CD14-positive monocyte (primary cell): ENCODE results near the gene EGFR. TPM values are rescaled to one million over a fixed set of nuclear protein-coding genes. Genes with fewer than 3 reads are reported as not detected.

ENCODE experiments used
- DNase-seq, 3 donors: peaks; one replicate each; pipeline ENCODE4 v3.0.0-alpha.2; 2011 to 2022
- H2AFZ ChIP-seq: 2 replicates; pipeline ENCODE4 v1.6.0; 2012; ENCODE audit warnings: mild to moderate bottlenecking, low read depth, low read length, inconsistent platforms; ENCODE audit not compliant: insufficient read depth, poor library complexity, severe bottlenecking
- H3K27ac ChIP-seq, 2 donors: 1 replicate in 1 of 2; 2 replicates in 1 of 2; pipeline ENCODE4 v1.5.1; 2012 to 2013; ENCODE audit warnings: low read length in 2 of 2, control low read depth in 1 of 2, inconsistent platforms in 1 of 2, low read depth in 1 of 2, mild to moderate bottlenecking in 1 of 2
- H3K27me3 ChIP-seq, 2 donors: one replicate each; pipeline versions ENCODE4 v1.6.0 to v1.6.1; 2011 to 2013; ENCODE audit warnings: low read length in 2 of 2; ENCODE audit not compliant: control insufficient read depth in 2 of 2, insufficient read depth in 2 of 2
- H3K36me3 ChIP-seq, 2 donors: replicated peaks in 1 of 2; 1 replicate in 1 of 2; 2 replicates in 1 of 2; pipeline versions ENCODE4 v1.5.1 to v1.6.1; 2012 to 2013; ENCODE audit warnings: low read length in 2 of 2, control low read depth in 1 of 2, inconsistent platforms in 1 of 2, mild to moderate bottlenecking in 1 of 2; ENCODE audit not compliant: insufficient read depth in 2 of 2, control insufficient read depth in 1 of 2
- H3K4me1 ChIP-seq, 2 donors: 1 replicate in 1 of 2; 2 replicates in 1 of 2; pipeline versions ENCODE4 v1.5.1 to v1.6.1; 2012 to 2013; ENCODE audit warnings: low read length in 2 of 2, control low read depth in 1 of 2, inconsistent platforms in 1 of 2, mild to moderate bottlenecking in 1 of 2, moderate library complexity in 1 of 2; ENCODE audit not compliant: insufficient read depth in 2 of 2, control insufficient read depth in 1 of 2
- H3K4me2 ChIP-seq: replicated peaks from 2 replicates; pipeline ENCODE3; 2012; ENCODE audit warnings: low read length, moderate library complexity, mild to moderate bottlenecking; ENCODE audit not compliant: poor library complexity, severe bottlenecking; ENCODE audit errors: extremely low read depth
- H3K4me3 ChIP-seq, 3 experiments: fragments of 200-600 bp in 1 of 3; sonication (generic) in 1 of 3; replicated peaks in 1 of 3; 1 replicate in 2 of 3; 2 replicates in 1 of 3; pipeline ENCODE4 v1.5.1; 2011 to 2013; ENCODE audit warnings: low read length in 3 of 3, mild to moderate bottlenecking in 3 of 3, control low read depth in 2 of 3, low read depth in 2 of 3, inconsistent platforms in 1 of 3, moderate library complexity in 1 of 3
- H3K79me2 ChIP-seq: 2 replicates; pipeline ENCODE4 v1.6.0; 2012; ENCODE audit warnings: mild to moderate bottlenecking, control low read depth, inconsistent platforms, low read length, moderate library complexity; ENCODE audit not compliant: insufficient read depth
- H3K9ac ChIP-seq: 2 replicates; pipeline ENCODE4 v1.6.0; 2017; ENCODE audit warnings: low read length, mild to moderate bottlenecking; ENCODE audit not compliant: insufficient read depth, poor library complexity, severe bottlenecking
- H3K9me3 ChIP-seq, 2 donors: replicated peaks in 1 of 2; 1 replicate in 1 of 2; 2 replicates in 1 of 2; pipeline versions ENCODE4 v1.5.1 to v1.6.1; 2012 to 2013; ENCODE audit warnings: low read length in 2 of 2, control low read depth in 1 of 2; ENCODE audit not compliant: control insufficient read depth in 1 of 2, insufficient read depth in 1 of 2
- H4K20me1 ChIP-seq: 2 replicates; pipeline ENCODE4 v1.6.0; 2012; ENCODE audit warnings: mild to moderate bottlenecking, low read length, control low read depth, moderate library complexity; ENCODE audit not compliant: insufficient read depth
- H3K27ac Mint-ChIP-seq, 7 donors: one replicate each; pipeline ENCODE4 v1.8.0; 2020; ENCODE audit warnings: mild to moderate bottlenecking in 7 of 7, mixed read lengths in 7 of 7, moderate library complexity in 6 of 7, inconsistent platforms in 2 of 7
- H3K27me3 Mint-ChIP-seq, 3 donors: one replicate each; pipeline ENCODE4 v1.8.0; 2021 to 2022; ENCODE audit warnings: low read depth in 3 of 3, mild to moderate bottlenecking in 3 of 3, mixed read lengths in 3 of 3, moderate library complexity in 3 of 3, inconsistent platforms in 1 of 3
- H3K36me3 Mint-ChIP-seq, 2 donors: one replicate each; pipeline ENCODE4 v1.8.0; 2020; ENCODE audit warnings: mixed read lengths in 2 of 2, inconsistent platforms in 1 of 2, mild to moderate bottlenecking in 1 of 2
- H3K4me1 Mint-ChIP-seq: one replicate; pipeline ENCODE4 v1.8.0; 2020; ENCODE audit warnings: mild to moderate bottlenecking, mixed read lengths
- H3K4me3 Mint-ChIP-seq, 2 donors: one replicate each; pipeline ENCODE4 v1.8.0; 2020; ENCODE audit warnings: mild to moderate bottlenecking in 2 of 2, mixed read lengths in 2 of 2, moderate library complexity in 1 of 2
- H3K9me3 Mint-ChIP-seq, 7 donors: one replicate each; pipeline ENCODE4 v1.8.0; 2020 to 2022; ENCODE audit warnings: mixed read lengths in 7 of 7, mild to moderate bottlenecking in 6 of 7, moderate library complexity in 6 of 7, inconsistent platforms in 2 of 7
- CTCF ChIP-seq: fragments of 200-600 bp; IDR thresholded peaks from one replicate; pipeline ENCODE4 v1.8.0; 2022; ENCODE audit warnings: antibody characterized with exemption, mild to moderate bottlenecking
- WGBS: methylation state at CpG from one replicate; pipeline ENCODE4 v1.1.5; 2013; ENCODE audit warnings: missing lambda C conversion rate; ENCODE audit not compliant: insufficient coverage; 5-methylcytosine and 5-hydroxymethylcytosine counted together
- intact Hi-C, 2 donors: fragments of 100-400 bp; cut with micrococcal nuclease; formaldehyde crosslinking; loops; one replicate each; pipeline versions ENCODE4 v1.15.0 to v1.15.1; 2023
- polyA plus RNA-seq, 3 donors: library from polyadenylated mRNA; depleted of rRNA in 1 of 3; unstranded in 2 of 3; stranded (reverse) in 1 of 3; fragments of 300-500 nt in 2 of 3; fragments of >200 nt in 1 of 3; fragmentation: Illumina TruSeq in 2 of 3; gene quantifications; 1 replicate in 2 of 3; 2 replicates in 1 of 3; pipeline ENCODE4 v1.2.3, GENCODE V29; 2012 to 2021

EGFR gene
- polyA plus RNA-seq, 3 donors = not detected

- H3K27ac ChIP-seq = no peak overlapping the region
- H3K4me3 ChIP-seq = no peak overlapping the region
- no peaks in the 10 kb centered on the region for H3K27me3 ChIP-seq
- no peaks in the 10 kb centered on the region for H4K20me1 ChIP-seq
- H3K9ac ChIP-seq = no peak overlapping the region
- peaks cover 0 to 7% of the 10 kb centered on the region in 2 donors for H3K9me3 ChIP-seq
- Mint-ChIP-seq H3K27ac (no peak overlapping the region), H3K27me3 (peaks cover 3 to 5% (median 3%) of the 10 kb centered on the region in 3 donors), H3K4me3 (no peak overlapping the region), H3K9me3 (peaks cover 0 to 11% (median 1%) of the 10 kb centered on the region in 7 donors), H3K36me3 (no peaks in the 10 kb centered on the region), H3K4me1 (no peaks in the 10 kb centered on the region)
- TF ChIP-seq CTCF = no peak
- no peak for DNase-seq
- H3K4me1 ChIP-seq = no peaks in the 10 kb centered on the region
- H3K79me2 ChIP-seq = no peaks in the 10 kb centered on the region
- intact Hi-C loops = no loop called here
- H3K4me2 ChIP-seq = no peak overlapping the region
- no peak overlapping the region for H2AFZ ChIP-seq
- WGBS = no CpG with 5 or more reads among the region's 1 CpG
- no peaks in the 10 kb centered on the region for H3K36me3 ChIP-seq
These were observed 156.0 kb downstream of the EGFR start for GRCh38 chr7:55174856-55175255.

GRCh38 chr7:55177068-55177530 is 158.3 kb downstream of the EGFR start:
- no peak overlapping the region for H2AFZ ChIP-seq
- no peaks in the 10 kb centered on the region for H4K20me1 ChIP-seq
- no peaks in the 10 kb centered on the region for H3K4me1 ChIP-seq
- H3K4me3 ChIP-seq = no peak overlapping the region
- no peak overlapping the region for H3K4me2 ChIP-seq
- intact Hi-C loops = no loop called here
- TF ChIP-seq CTCF = no peak
- peaks cover 0 to 9% (median under 1%) of the 10 kb centered on the region in 7 donors for H3K9me3 Mint-ChIP-seq
- peaks cover 2 to 3% (median 3%) of the 10 kb centered on the region in 3 donors for H3K27me3 Mint-ChIP-seq
- H3K36me3 Mint-ChIP-seq = no peaks in the 10 kb centered on the region
- H3K36me3 ChIP-seq = no peaks in the 10 kb centered on the region
- H3K9ac ChIP-seq = no peak overlapping the region
- H3K9me3 ChIP-seq = peaks cover 0 to 7% of the 10 kb centered on the region in 2 donors
- 60% methylated on average over 7 of the region's 7 CpGs for WGBS
- H3K79me2 ChIP-seq = no peaks in the 10 kb centered on the region
- DNase-seq = no peak
- no peaks in the 10 kb centered on the region for H3K4me1 Mint-ChIP-seq
- no peak overlapping the region for H3K27ac Mint-ChIP-seq
- no peaks in the 10 kb centered on the region for H3K27me3 ChIP-seq
- no peak overlapping the region for H3K4me3 Mint-ChIP-seq
- H3K27ac ChIP-seq = no peak overlapping the region
